Stimulated activated naive CD8-positive, alpha-beta T cell treated with anti-CD3 and anti-CD28 coated beads, Interleukin-15, Interleukin-2, amounts not matched to agents 100 ng/mL and 50 ng/mL, for 24 hours (primary cell): ENCODE data around the gene AKR1E2.

ENCODE experiments used
- H3K27ac Mint-ChIP-seq: one replicate; pipeline ENCODE4 v1.8.0; 2021; ENCODE audit warnings: mild to moderate bottlenecking, mixed read lengths
- H3K27me3 Mint-ChIP-seq: one replicate; pipeline ENCODE4 v1.8.0; 2021; ENCODE audit warnings: mixed read lengths
- H3K36me3 Mint-ChIP-seq: one replicate; pipeline ENCODE4 v1.8.0; 2021; ENCODE audit warnings: low read depth, mixed read lengths
- H3K4me1 Mint-ChIP-seq: one replicate; pipeline ENCODE4 v1.8.0; 2021; ENCODE audit warnings: low read depth, mixed read lengths
- H3K4me3 Mint-ChIP-seq: one replicate; pipeline ENCODE4 v1.8.0; 2021; ENCODE audit warnings: mild to moderate bottlenecking, mixed read lengths
- H3K9me3 Mint-ChIP-seq: one replicate; pipeline ENCODE4 v1.8.0; 2021; ENCODE audit warnings: mixed read lengths

The AKR1E2 gene

GRCh38 chr10:4825868-4826791 lies at the start of gene AKR1E2:
Gene AKR1E2, plus strand, starts transcription at chr10:4826207. Its CDS starts 118 bp downstream, at chr10:4826325.
- peaks cover 82% of the 10 kb centered on the region for H3K27me3 Mint-ChIP-seq
- H3K27ac Mint-ChIP-seq, result no peak within 1 kb of the TSS

GRCh38 chr10:4776234-4776638 lies 49.8 kb upstream of the AKR1E2 start:
- Mint-ChIP-seq H3K27me3 (peaks cover 41% of the 10 kb centered on the region), H3K4me1 (peaks cover 12% of the 10 kb centered on the region), H3K9me3 (no peaks in the 10 kb centered on the region), H3K36me3 (no peaks in the 10 kb centered on the region), H3K4me3 (no peak overlapping the region), H3K27ac (peak overlapping the region; percentile 82)

More at GRCh38 chr10:4825868-4826791, at the start of gene AKR1E2:
- H3K36me3 Mint-ChIP-seq, result no peaks in the 10 kb centered on the region
- H3K4me1 Mint-ChIP-seq, result peaks cover 3% of the 10 kb centered on the region
- H3K9me3 Mint-ChIP-seq, result peaks cover 3% of the 10 kb centered on the region
- H3K4me3 Mint-ChIP-seq, result peak within 1 kb of the TSS; percentile 65

DNA sequence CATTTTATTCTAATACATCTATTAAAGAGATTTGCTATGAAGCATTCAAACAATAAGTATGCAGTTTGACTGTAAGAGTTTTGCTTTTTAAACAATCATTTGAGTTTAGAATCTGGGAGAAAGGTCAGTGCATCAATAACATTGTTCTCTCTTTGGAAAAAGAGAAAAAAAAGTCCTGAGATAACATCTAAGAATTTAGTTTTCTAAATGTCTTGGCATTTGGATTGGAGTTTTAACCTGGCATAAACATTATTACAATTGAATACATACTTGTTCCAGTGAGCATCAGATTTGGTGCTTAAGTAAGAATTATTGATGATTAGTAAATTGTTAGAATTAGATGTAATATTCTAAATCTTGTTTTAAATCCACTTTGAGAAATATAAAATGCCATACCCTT lies 47.2 kb upstream of the AKR1E2 start:
- H3K27me3 Mint-ChIP-seq, result peaks cover 25% of the 10 kb centered on the region
- H3K36me3 Mint-ChIP-seq, result no peaks in the 10 kb centered on the region
- H3K9me3 Mint-ChIP-seq, result no peaks in the 10 kb centered on the region
- no peak overlapping the region for H3K4me3 Mint-ChIP-seq
- H3K27ac Mint-ChIP-seq, result no peak overlapping the region
- H3K4me1 Mint-ChIP-seq, result peaks cover 12% of the 10 kb centered on the region

GRCh38 chr10:4780091-4780490 lies 45.9 kb upstream of the AKR1E2 start:
- Mint-ChIP-seq H3K9me3 (no peaks in the 10 kb centered on the region), H3K27me3 (peaks cover 19% of the 10 kb centered on the region), H3K4me3 (no peak overlapping the region), H3K27ac (no peak overlapping the region), H3K36me3 (no peaks in the 10 kb centered on the region), H3K4me1 (peaks cover 12% of the 10 kb centered on the region)

GRCh38 chr10:4780782-4781181 lies 45.2 kb upstream of the AKR1E2 start:
- no peaks in the 10 kb centered on the region for H3K36me3 Mint-ChIP-seq
- peaks cover 26% of the 10 kb centered on the region for H3K27me3 Mint-ChIP-seq
- no peaks in the 10 kb centered on the region for H3K9me3 Mint-ChIP-seq
- H3K4me1 Mint-ChIP-seq, result peaks cover 7% of the 10 kb centered on the region
- H3K27ac Mint-ChIP-seq, result no peak overlapping the region
- H3K4me3 Mint-ChIP-seq, result no peak overlapping the region

DNA sequence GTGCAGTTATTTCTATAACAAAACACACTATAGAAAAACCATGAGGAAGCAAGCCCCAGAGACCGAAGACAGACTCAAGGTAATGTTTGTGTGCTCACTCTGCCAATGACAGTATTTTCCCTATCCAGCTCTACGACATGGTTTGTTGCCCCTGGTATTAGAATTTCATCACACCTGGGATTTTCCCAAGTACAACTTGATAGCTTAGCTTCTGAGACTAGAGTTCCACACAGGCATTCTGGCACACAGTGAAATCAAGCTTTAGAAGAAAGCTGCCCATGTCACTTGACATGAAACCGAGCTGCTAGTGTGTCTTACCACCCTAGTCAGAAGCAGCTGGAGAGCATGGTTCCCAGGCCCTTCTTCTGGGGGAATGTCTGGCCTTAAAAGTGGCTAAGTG lies 44.1 kb upstream of the AKR1E2 start:
- H3K4me1 Mint-ChIP-seq, result no peaks in the 10 kb centered on the region
- no peaks in the 10 kb centered on the region for H3K9me3 Mint-ChIP-seq
- H3K36me3 Mint-ChIP-seq, result no peaks in the 10 kb centered on the region

GRCh38 chr10:4784667-4785333 lies 41.2 kb upstream of the AKR1E2 start:
- Mint-ChIP-seq H3K9me3 (no peaks in the 10 kb centered on the region), H3K27ac (no peak overlapping the region), H3K4me3 (no peak overlapping the region), H3K36me3 (no peaks in the 10 kb centered on the region), H3K27me3 (peaks cover 29% of the 10 kb centered on the region), H3K4me1 (no peaks in the 10 kb centered on the region)

More for the DNA sequence above, 44.1 kb upstream of the AKR1E2 start:
- Mint-ChIP-seq H3K27ac (no peak overlapping the region), H3K27me3 (peaks cover 34% of the 10 kb centered on the region), H3K4me3 (no peak overlapping the region)

- H3K9me3 Mint-ChIP-seq, result no peaks in the 10 kb centered on the region
- H3K27me3 Mint-ChIP-seq, result peaks cover 26% of the 10 kb centered on the region
- no peak overlapping the region for H3K27ac Mint-ChIP-seq
- no peaks in the 10 kb centered on the region for H3K36me3 Mint-ChIP-seq
- no peak overlapping the region for H3K4me3 Mint-ChIP-seq
- no peaks in the 10 kb centered on the region for H3K4me1 Mint-ChIP-seq
Observed at GRCh38 chr10:4786043-4786839, 39.8 kb upstream of the AKR1E2 start.

DNA sequence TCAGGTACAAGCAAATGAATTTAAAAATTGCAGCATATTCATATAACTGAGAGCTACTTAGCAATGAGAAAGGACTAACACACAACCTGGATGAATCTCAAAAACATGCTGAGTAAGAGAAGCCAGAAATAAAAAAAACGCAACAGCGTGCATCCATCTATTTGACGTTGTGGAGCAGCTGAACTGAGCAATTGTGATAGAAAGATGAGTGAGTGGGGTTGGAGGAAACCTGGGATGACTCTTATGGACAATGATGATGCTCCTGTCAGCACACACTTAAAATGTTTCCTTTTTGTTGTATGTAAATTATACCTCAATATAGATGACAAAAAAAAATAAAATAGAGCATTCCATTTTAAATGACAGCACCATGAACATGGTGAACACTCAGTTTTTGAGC lies 36.0 kb upstream of the AKR1E2 start:
- Mint-ChIP-seq H3K4me3 (no peak overlapping the region), H3K36me3 (no peaks in the 10 kb centered on the region), H3K27me3 (peaks cover 26% of the 10 kb centered on the region), H3K27ac (no peak overlapping the region), H3K9me3 (no peaks in the 10 kb centered on the region), H3K4me1 (no peaks in the 10 kb centered on the region)

- Mint-ChIP-seq H3K4me3 (no peak overlapping the region), H3K27me3 (peaks cover 19% of the 10 kb centered on the region), H3K36me3 (no peaks in the 10 kb centered on the region), H3K4me1 (no peaks in the 10 kb centered on the region), H3K9me3 (no peaks in the 10 kb centered on the region), H3K27ac (no peak overlapping the region)
Observed at GRCh38 chr10:4790922-4791321, 35.1 kb upstream of the AKR1E2 start.

DNA sequence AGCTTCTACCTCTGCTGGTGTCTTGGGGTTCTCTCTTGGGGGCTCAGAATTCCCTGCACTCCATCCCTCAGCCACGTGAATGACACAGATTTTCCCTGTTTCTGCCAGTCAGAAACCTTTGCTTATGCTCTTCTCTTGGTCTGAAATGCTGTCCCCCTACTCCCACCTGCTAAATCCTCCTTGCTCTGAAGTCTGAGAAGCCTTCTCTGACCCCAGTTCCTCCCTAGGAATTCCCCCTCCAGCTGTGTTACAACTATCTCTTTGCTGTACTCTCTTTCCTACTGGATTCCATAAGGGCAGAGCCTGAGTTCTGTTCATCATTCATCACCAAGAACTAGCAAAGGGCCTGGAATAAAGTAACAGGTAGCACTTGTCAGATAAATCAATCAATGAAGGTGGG lies 33.6 kb upstream of the AKR1E2 start:
- Mint-ChIP-seq H3K9me3 (no peaks in the 10 kb centered on the region), H3K4me1 (no peaks in the 10 kb centered on the region), H3K4me3 (no peak overlapping the region), H3K27ac (no peak overlapping the region), H3K27me3 (peaks cover 25% of the 10 kb centered on the region), H3K36me3 (no peaks in the 10 kb centered on the region)

- Mint-ChIP-seq H3K4me3 (no peak overlapping the region), H3K27me3 (peaks cover 35% of the 10 kb centered on the region), H3K9me3 (no peaks in the 10 kb centered on the region)
Observed at GRCh38 chr10:4801405-4801804, 24.6 kb upstream of the AKR1E2 start.

GRCh38 chr10:4802711-4803487 lies 23.1 kb upstream of the AKR1E2 start:
- H3K27me3 Mint-ChIP-seq, result peaks cover 22% of the 10 kb centered on the region
- H3K9me3 Mint-ChIP-seq, result no peaks in the 10 kb centered on the region
- no peak overlapping the region for H3K27ac Mint-ChIP-seq
- H3K4me1 Mint-ChIP-seq, result no peaks in the 10 kb centered on the region
- H3K4me3 Mint-ChIP-seq, result no peak overlapping the region
- H3K36me3 Mint-ChIP-seq, result no peaks in the 10 kb centered on the region

More at GRCh38 chr10:4801405-4801804, 24.6 kb upstream of the AKR1E2 start:
- Mint-ChIP-seq H3K36me3 (no peaks in the 10 kb centered on the region), H3K4me1 (no peaks in the 10 kb centered on the region), H3K27ac (no peak overlapping the region)

DNA sequence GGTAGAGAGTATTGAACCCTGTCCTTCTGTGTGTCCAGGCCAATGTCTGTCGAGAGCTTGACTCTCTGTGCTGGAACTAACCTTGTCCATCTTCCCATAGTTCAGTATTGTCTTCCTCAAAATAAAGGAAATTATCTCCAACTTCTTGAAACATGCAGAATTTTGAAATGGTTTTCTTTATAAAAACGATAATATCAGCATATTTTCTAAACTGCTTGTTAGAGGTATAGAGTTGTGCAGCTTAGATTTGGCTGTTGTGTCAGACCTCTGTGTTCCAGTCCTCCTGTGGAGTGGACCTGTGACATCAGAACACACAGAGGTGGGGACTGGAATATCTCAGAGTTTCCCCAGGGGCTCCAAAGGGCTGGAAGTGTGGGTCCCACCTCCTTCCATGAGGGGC lies 22.2 kb upstream of the AKR1E2 start:
- Mint-ChIP-seq H3K4me3 (no peak overlapping the region), H3K4me1 (no peaks in the 10 kb centered on the region), H3K27me3 (peaks cover 14% of the 10 kb centered on the region), H3K9me3 (no peaks in the 10 kb centered on the region), H3K36me3 (no peaks in the 10 kb centered on the region), H3K27ac (no peak overlapping the region)
